ENCODE data around the gene COL6A6.

The COL6A6 gene

DNA sequence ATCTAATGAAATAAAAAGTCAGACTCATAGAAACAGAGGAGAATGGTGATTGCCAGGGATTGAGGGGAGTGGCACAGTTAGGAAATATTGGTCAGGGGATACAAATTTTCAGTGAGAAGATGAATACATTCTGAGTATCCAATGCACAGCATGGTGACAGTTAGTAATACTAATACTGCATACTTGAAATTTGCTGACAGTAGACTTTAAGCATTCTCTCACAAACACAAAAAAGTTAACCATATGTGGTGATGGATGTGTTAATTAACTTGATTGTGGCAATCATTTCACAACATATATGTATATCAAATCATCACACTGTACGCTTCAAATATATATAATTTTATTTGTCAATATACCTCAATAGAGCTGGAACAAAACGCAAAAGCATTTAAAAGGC is 9.2 kb upstream of the COL6A6 start:
- no peak overlapping the region for H3K4me3 ChIP-seq (ENCODE audit: low read length)
- H3K9ac ChIP-seq (ENCODE audit: low read length): no peak overlapping the region
- no peak overlapping the region for H3K27ac ChIP-seq (ENCODE audit: low read depth, low read length)
- no peaks in the 10 kb centered on the region for H3K36me3 ChIP-seq (ENCODE audit: control insufficient read depth, insufficient read depth, low read length)
- H3K4me1 ChIP-seq (ENCODE audit: control insufficient read depth, insufficient read depth, low read length): no peaks in the 10 kb centered on the region
- no peaks in the 10 kb centered on the region for H3K27me3 ChIP-seq (ENCODE audit: control insufficient read depth, insufficient read depth, low read length)

DNA sequence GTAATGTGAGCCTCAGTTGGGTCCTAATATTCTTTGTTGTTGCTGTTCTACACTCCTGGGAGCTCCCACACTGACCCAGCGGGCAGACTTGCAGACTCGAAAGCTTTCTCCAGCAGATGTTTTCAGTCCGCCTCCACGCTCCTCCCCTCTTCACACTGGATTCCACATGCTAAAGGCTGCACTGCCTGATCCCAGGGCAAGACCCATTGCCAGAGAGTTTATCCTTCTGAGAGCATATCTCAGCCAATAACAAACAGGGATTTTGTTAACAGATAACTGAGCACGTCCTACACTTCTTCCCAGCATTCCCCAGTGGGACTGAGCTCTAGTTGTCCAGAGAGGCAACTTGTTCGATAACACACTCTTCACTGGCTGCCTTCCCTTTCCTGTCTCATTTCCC is 8.0 kb upstream of the COL6A6 start:
- H3K36me3 ChIP-seq (ENCODE audit: control insufficient read depth, insufficient read depth, low read length): no peaks in the 10 kb centered on the region
- no peaks in the 10 kb centered on the region for H3K27me3 ChIP-seq (ENCODE audit: control insufficient read depth, insufficient read depth, low read length)
- no peak overlapping the region for H3K27ac ChIP-seq (ENCODE audit: low read depth, low read length)
- H3K4me3 ChIP-seq (ENCODE audit: low read length): no peak overlapping the region
- H3K9ac ChIP-seq (ENCODE audit: low read length): no peak overlapping the region
- H3K4me1 ChIP-seq (ENCODE audit: control insufficient read depth, insufficient read depth, low read length): no peaks in the 10 kb centered on the region

DNA sequence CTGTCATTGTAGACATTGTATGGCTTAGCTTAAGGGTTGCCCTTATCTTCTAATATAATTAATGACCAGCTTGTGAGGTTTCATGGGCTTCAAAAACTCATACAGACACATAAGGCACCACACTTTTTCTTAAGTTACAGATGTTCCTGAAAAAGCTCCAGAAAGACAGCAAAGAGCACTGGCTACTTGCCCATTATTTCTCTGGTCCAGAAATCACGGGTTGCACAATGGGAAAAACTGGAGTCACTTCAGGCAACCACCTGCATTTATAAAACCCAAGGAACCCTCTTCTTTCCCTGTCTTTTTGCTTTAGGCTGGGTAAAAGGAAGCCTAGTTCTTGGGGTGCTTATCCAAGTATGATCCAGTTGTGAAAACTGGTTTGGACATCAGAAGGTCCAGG is 2.3 kb upstream of the COL6A6 start:
- Histone ChIP-seq H3K36me3 (ENCODE audit: control insufficient read depth, insufficient read depth, low read length) (no peaks in the 10 kb centered on the region), H3K9ac (ENCODE audit: low read length) (no peak overlapping the region), H3K4me1 (ENCODE audit: control insufficient read depth, insufficient read depth, low read length) (no peaks in the 10 kb centered on the region), H3K4me3 (ENCODE audit: low read length) (no peak overlapping the region), H3K27me3 (ENCODE audit: control insufficient read depth, insufficient read depth, low read length) (no peaks in the 10 kb centered on the region), H3K27ac (ENCODE audit: low read depth, low read length) (no peak overlapping the region)

DNA sequence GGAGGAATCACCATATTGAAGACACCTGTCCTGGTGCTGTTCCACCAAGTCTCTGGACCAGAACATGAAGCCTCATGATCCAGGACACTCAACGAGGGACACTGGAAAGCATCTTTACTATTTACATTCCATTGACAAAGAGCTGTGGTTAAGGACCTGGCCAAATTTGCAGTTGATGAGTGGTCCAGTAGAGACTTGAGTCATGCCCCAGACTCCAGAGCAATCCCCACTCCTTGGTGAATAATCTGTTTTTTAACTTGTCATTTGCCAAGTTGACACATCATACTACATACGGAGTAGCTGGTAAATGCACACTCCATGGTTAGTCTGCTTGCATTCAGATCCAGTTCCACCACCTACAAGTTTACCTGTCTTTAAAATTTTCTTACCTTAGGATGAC is 1.2 kb upstream of the COL6A6 start:
- Histone ChIP-seq H3K27me3 (ENCODE audit: control insufficient read depth, insufficient read depth, low read length) (no peaks in the 10 kb centered on the region), H3K4me3 (ENCODE audit: low read length) (no peak overlapping the region)

DNA sequence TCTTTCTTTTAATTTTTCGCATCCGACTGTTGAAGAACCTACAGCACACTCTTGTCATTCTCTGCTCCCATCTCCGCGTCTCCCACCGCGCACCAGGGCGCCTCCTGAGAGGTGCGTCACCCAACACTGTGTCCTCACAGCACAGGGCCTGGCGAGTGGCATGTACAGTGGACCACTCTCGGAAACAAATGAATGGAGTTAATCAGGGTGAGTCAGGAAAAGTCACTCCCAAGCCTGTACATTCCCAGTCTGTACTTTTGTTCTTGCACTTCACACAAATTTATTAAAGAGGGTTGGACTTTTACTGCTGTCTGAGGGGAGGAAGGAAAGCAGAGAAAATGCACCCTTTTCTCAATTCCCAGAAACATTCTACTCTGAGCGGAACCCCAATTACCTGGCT is 625 bp downstream of the COL6A6 start:
- no peaks in the 10 kb centered on the region for H3K4me1 ChIP-seq (ENCODE audit: control insufficient read depth, insufficient read depth, low read length)
- no peaks in the 10 kb centered on the region for H3K27me3 ChIP-seq (ENCODE audit: control insufficient read depth, insufficient read depth, low read length)
- no peaks in the 10 kb centered on the region for H3K36me3 ChIP-seq (ENCODE audit: control insufficient read depth, insufficient read depth, low read length)
- no peak overlapping the region for H3K27ac ChIP-seq (ENCODE audit: low read depth, low read length)
- H3K4me3 ChIP-seq (ENCODE audit: low read length): no peak overlapping the region
- no peak overlapping the region for H3K9ac ChIP-seq (ENCODE audit: low read length)

More for the DNA sequence above, 1.2 kb upstream of the COL6A6 start:
- Histone ChIP-seq H3K27ac (ENCODE audit: low read depth, low read length) (no peak overlapping the region), H3K36me3 (ENCODE audit: control insufficient read depth, insufficient read depth, low read length) (no peaks in the 10 kb centered on the region), H3K9ac (ENCODE audit: low read length) (no peak overlapping the region), H3K4me1 (ENCODE audit: control insufficient read depth, insufficient read depth, low read length) (no peaks in the 10 kb centered on the region)

DNA sequence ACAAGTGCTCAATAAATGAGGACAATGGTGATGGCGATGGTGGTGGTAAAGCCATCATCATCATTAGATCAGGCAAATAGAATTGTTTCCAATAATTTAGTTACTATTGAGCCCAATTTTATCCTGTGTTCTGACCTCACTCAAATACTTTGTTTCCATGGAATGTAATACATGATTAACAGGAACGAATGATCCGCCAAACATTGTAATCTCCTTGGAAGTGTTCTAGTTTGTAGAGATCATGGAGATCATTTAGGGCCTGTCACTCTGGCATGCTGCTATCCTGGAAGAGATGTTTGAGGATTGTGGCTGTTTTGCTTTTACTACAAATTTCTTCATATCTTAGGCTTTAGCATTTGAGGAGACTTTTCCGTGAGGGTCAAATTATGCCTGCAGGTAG is 2.8 kb downstream of the COL6A6 start:
- H3K9ac ChIP-seq (ENCODE audit: low read length): no peak overlapping the region
- H3K36me3 ChIP-seq (ENCODE audit: control insufficient read depth, insufficient read depth, low read length): no peaks in the 10 kb centered on the region
- no peak overlapping the region for H3K4me3 ChIP-seq (ENCODE audit: low read length)
- H3K4me1 ChIP-seq (ENCODE audit: control insufficient read depth, insufficient read depth, low read length): no peaks in the 10 kb centered on the region
- H3K27me3 ChIP-seq (ENCODE audit: control insufficient read depth, insufficient read depth, low read length): no peaks in the 10 kb centered on the region
- H3K27ac ChIP-seq (ENCODE audit: low read depth, low read length): no peak overlapping the region

DNA sequence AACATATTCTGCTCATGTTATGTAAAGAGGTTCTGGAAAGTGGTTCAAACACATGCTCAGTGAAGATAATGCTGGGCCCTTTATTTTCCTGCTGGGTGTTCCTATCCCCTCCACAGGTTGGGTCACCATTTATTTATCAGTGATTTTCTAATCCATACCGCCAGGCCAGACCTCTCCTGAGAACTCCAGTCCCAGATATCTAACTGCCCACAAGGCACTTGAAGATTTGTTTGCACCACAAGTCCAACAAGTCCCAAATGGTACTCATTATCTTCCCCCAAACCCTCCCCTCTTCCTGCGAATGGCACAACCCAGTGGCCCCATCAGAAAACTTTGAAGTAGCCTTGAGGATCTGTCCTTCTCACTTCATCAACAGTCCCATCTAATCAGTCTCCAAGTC is 5.4 kb downstream of the COL6A6 start:
- H3K4me3 ChIP-seq (ENCODE audit: low read length): no peak overlapping the region
- H3K36me3 ChIP-seq (ENCODE audit: control insufficient read depth, insufficient read depth, low read length): no peaks in the 10 kb centered on the region
- no peak overlapping the region for H3K9ac ChIP-seq (ENCODE audit: low read length)
- H3K27ac ChIP-seq (ENCODE audit: low read depth, low read length): no peak overlapping the region
- no peaks in the 10 kb centered on the region for H3K27me3 ChIP-seq (ENCODE audit: control insufficient read depth, insufficient read depth, low read length)
- no peaks in the 10 kb centered on the region for H3K4me1 ChIP-seq (ENCODE audit: control insufficient read depth, insufficient read depth, low read length)

DNA sequence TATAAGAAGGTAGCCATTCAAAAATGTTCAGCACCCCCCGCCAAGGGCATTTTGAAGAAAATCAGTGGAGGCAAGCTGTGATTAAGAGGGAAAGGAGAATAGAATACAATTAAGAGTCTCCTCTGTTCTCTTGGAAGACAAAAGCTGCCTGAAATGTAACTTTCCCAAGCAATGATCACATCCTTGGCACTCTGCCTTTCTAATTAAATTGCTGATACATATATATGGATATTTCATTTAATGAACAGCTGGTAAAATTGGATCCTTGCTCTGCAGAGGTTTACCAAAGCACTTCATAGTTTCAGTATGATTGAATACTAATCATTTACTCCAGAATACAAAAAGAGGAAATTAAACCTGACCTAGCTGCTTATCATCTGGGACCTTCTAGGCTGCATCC is 10.4 kb downstream of the COL6A6 start:
- H3K27me3 ChIP-seq (ENCODE audit: control insufficient read depth, insufficient read depth, low read length): no peaks in the 10 kb centered on the region
- no peaks in the 10 kb centered on the region for H3K36me3 ChIP-seq (ENCODE audit: control insufficient read depth, insufficient read depth, low read length)
- no peak overlapping the region for H3K27ac ChIP-seq (ENCODE audit: low read depth, low read length)
- H3K4me3 ChIP-seq (ENCODE audit: low read length): no peak overlapping the region
- H3K4me1 ChIP-seq (ENCODE audit: control insufficient read depth, insufficient read depth, low read length): no peaks in the 10 kb centered on the region
- H3K9ac ChIP-seq (ENCODE audit: low read length): no peak overlapping the region

DNA sequence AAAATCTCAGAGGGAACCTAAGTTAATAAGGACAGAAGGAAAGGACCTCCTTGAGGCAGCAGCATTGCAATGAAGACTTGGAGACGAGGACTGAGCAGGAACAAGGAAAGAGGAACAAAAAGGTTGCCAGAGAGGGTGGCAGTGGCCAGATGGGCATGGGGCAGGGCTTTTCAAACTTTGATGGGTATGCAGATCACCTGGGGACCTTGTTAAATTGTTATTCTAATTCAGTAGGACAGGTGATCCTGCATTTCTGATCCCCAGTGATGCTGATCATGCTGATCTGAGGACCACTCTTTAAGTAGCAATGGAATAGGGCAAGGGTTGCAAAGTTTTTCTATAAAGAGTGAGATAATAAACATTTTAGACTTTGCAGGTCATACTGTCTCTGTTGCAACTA is 11.1 kb downstream of the COL6A6 start:
- Histone ChIP-seq H3K27me3 (ENCODE audit: control insufficient read depth, insufficient read depth, low read length) (no peaks in the 10 kb centered on the region), H3K4me1 (ENCODE audit: control insufficient read depth, insufficient read depth, low read length) (no peaks in the 10 kb centered on the region), H3K4me3 (ENCODE audit: low read length) (no peak overlapping the region), H3K9ac (ENCODE audit: low read length) (no peak overlapping the region), H3K27ac (ENCODE audit: low read depth, low read length) (no peak overlapping the region), H3K36me3 (ENCODE audit: control insufficient read depth, insufficient read depth, low read length) (no peaks in the 10 kb centered on the region)

DNA sequence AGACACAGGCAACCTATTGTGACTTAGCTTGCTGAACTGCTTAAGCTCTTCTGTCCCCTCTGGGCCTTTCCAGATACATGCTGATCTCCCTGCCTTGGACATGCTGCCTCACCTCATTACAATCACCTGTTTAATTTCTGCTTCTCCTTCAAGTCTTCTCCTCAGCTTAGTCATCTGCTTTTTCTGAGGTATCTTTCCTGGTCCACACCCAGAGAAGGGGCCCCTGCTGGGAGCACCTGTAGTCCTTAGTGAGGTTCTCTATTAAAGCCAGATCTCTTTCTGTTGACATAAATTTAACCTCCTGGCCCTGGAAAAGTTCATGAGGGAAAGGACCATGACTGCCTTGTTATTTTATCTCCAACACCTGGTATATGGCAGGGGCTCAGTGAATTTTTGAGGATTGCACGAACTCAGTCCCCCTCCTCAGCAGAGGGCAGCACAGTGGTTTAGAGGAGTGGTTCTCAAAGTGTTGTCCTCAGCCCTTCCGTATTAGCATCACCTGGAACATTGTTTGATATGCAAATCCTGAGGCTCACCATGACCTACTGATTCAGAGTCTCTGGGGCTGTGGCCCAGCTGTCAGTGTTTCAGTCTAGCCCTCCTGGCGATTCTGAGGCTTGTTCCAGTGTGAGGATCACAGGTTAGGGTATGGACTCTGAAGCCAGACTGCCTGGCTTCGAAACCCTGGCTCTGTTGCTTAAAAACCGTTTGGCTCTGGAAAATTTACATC is 12.7 kb downstream of the COL6A6 start:
- Histone ChIP-seq H3K9ac (ENCODE audit: low read length) (no peak overlapping the region), H3K27me3 (ENCODE audit: control insufficient read depth, insufficient read depth, low read length) (no peaks in the 10 kb centered on the region), H3K36me3 (ENCODE audit: control insufficient read depth, insufficient read depth, low read length) (no peaks in the 10 kb centered on the region), H3K27ac (ENCODE audit: low read depth, low read length) (no peak overlapping the region), H3K4me3 (ENCODE audit: low read length) (no peak overlapping the region), H3K4me1 (ENCODE audit: control insufficient read depth, insufficient read depth, low read length) (no peaks in the 10 kb centered on the region)

DNA sequence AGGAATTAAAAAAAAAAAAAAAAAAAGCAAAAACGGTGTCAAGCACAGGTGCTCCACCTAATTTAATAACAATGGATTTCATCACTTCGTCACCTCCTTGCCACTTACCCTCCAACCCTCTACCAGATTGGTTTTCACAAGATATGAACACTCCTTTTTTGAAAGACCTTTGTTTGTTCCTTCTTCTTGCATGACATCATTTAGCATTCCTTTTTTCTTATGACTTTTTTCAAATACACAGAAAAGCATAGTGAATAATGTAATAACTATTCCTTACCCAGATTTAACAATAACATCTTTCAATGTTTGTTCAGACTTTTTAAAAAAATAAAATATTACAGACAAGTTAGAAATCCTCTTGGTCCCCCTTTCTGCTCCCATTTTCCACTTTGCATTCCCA is 16.3 kb downstream of the COL6A6 start:
- H3K27me3 ChIP-seq (ENCODE audit: control insufficient read depth, insufficient read depth, low read length): no peaks in the 10 kb centered on the region
- H3K4me1 ChIP-seq (ENCODE audit: control insufficient read depth, insufficient read depth, low read length): no peaks in the 10 kb centered on the region
- H3K27ac ChIP-seq (ENCODE audit: low read depth, low read length): no peak overlapping the region
- no peak overlapping the region for H3K4me3 ChIP-seq (ENCODE audit: low read length)
- H3K36me3 ChIP-seq (ENCODE audit: control insufficient read depth, insufficient read depth, low read length): no peaks in the 10 kb centered on the region
- no peak overlapping the region for H3K9ac ChIP-seq (ENCODE audit: low read length)

DNA sequence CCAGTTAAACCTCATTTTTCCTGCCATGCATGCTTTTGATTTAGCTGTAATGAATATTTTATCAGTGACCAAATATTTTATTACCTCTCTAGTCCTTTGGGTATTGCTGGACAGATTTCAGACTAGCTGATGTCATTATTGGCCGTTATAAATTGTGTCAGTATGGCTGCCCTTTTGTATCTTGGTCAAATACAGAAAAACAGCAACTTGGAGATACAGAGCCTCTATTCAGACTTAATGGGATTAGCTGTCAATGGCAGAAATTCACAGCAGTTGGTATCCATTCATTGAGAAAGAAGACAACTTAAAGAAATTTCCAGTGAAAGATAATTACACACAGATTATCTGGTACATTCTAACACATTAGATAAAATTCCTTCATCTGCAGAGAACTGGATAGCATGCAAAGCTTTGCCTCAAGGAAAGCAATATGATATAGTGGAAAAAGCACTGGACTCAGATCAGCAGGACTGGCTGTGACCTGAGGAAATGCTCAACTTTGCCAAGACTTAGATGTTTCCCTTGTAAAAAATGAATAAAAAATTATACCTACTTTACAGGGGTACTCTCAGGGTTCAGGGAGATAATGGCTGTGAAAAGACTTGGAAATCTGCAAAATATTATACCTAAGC is 20.8 kb downstream of the COL6A6 start:
- H3K36me3 ChIP-seq (ENCODE audit: control insufficient read depth, insufficient read depth, low read length): no peaks in the 10 kb centered on the region
- no peaks in the 10 kb centered on the region for H3K4me1 ChIP-seq (ENCODE audit: control insufficient read depth, insufficient read depth, low read length)
- no peaks in the 10 kb centered on the region for H3K27me3 ChIP-seq (ENCODE audit: control insufficient read depth, insufficient read depth, low read length)
- no peak overlapping the region for H3K4me3 ChIP-seq (ENCODE audit: low read length)
- no peak overlapping the region for H3K27ac ChIP-seq (ENCODE audit: low read depth, low read length)
- H3K9ac ChIP-seq (ENCODE audit: low read length): no peak overlapping the region

DNA sequence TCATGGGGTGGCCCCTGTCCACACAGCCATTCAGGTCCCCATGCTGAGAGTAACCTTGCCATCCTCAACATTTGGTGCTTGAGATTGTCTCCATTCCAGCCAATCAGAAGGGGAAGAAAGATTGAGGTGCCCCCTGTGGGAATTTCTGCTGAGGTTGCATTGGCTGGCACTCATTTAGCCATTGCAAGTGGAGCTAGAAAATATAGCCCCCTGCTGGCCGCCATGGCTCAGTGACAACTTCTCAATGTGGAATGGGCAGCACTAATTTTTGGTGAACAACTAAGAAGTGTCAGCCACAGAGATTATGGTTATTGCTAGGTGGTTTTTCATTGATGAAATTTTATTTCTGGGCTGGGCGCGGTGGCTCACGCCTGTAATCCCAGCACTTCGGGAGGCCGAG is 22.0 kb downstream of the COL6A6 start:
- no peak overlapping the region for H3K27ac ChIP-seq (ENCODE audit: low read depth, low read length)
- H3K4me3 ChIP-seq (ENCODE audit: low read length): no peak overlapping the region
- H3K9ac ChIP-seq (ENCODE audit: low read length): no peak overlapping the region
- H3K36me3 ChIP-seq (ENCODE audit: control insufficient read depth, insufficient read depth, low read length): no peaks in the 10 kb centered on the region
- H3K4me1 ChIP-seq (ENCODE audit: control insufficient read depth, insufficient read depth, low read length): no peaks in the 10 kb centered on the region
- no peaks in the 10 kb centered on the region for H3K27me3 ChIP-seq (ENCODE audit: control insufficient read depth, insufficient read depth, low read length)

Measured in rectal smooth muscle tissue (tissue), 1 donor.